Thoracic aorta (tissue), 2 donors: ENCODE results near the gene FASTKD1. TPM values are rescaled to one million over a fixed set of nuclear protein-coding genes. Genes with fewer than 3 reads are reported as not detected.
A peak's percentile ranks its signal among the peaks of the same experiment; 100 is the strongest.
"Not testable (repeated sequence)": the region's sequence is repeated elsewhere in the genome, so short reads cannot be mapped to it uniquely, and the experiment has no call there.

ENCODE experiments used
- ATAC-seq: fragments of 150-250 bp; one replicate; pipeline ENCODE4 v1.8.0; 2017; ENCODE audit warnings: low read depth; ENCODE audit not compliant: insufficient number of reproducible peaks, low FRiP score
- DNase-seq: peaks from one replicate; pipeline ENCODE4 v3.0.0-alpha.2; 2020; ENCODE audit warnings: low spot score
- H3K27ac ChIP-seq, 2 donors: fragments of 200-600 bp; sonication (generic); 1 replicate in 1 of 2; 2 replicates in 1 of 2; pipeline ENCODE4 v1.5.1; 2016; ENCODE audit warnings: mild to moderate bottlenecking in 2 of 2, moderate library complexity in 2 of 2
- H3K27me3 ChIP-seq: fragments of 200-600 bp; sonication (generic); replicated peaks from 2 replicates; pipeline ENCODE4 v1.6.0; 2016; ENCODE audit warnings: mild to moderate bottlenecking; ENCODE audit not compliant: insufficient read depth
- H3K36me3 ChIP-seq: fragments of 200-600 bp; sonication (generic); one replicate; pipeline ENCODE4 v1.5.1; 2016
- H3K4me1 ChIP-seq, 2 donors: fragments of 200-600 bp; sonication (generic); 1 replicate in 1 of 2; 2 replicates in 1 of 2; pipeline versions ENCODE4 v1.5.1 to v1.6.0; 2016; ENCODE audit warnings: low read depth in 2 of 2, mild to moderate bottlenecking in 1 of 2; ENCODE audit not compliant: control insufficient read depth in 1 of 2
- H3K4me3 ChIP-seq: fragments of 200-600 bp; sonication (generic); 2 replicates; pipeline ENCODE4 v1.5.1; 2016; ENCODE audit warnings: mild to moderate bottlenecking
- H3K9me3 ChIP-seq: fragments of 200-600 bp; sonication (generic); 2 replicates; pipeline ENCODE4 v1.5.1; 2016
- total RNA-seq, 2 donors: library from RNA; depleted of rRNA; stranded (reverse); fragments of >200 nt; gene quantifications; one replicate each; pipeline versions ENCODE4 v1.1.0 to v1.2.3, GENCODE V29; 2016
- TF ChIP-seq, protein P1 (sequence below): fragments of 200-600 bp; sonication (generic); IDR thresholded peaks from one replicate; pipeline ENCODE4 v1.5.1; 2019; ENCODE audit warnings: antibody characterized with exemption

FASTKD1 gene
- total RNA-seq, 2 donors from 2014 or later = 11.5 to 15.2 TPM

DNA sequence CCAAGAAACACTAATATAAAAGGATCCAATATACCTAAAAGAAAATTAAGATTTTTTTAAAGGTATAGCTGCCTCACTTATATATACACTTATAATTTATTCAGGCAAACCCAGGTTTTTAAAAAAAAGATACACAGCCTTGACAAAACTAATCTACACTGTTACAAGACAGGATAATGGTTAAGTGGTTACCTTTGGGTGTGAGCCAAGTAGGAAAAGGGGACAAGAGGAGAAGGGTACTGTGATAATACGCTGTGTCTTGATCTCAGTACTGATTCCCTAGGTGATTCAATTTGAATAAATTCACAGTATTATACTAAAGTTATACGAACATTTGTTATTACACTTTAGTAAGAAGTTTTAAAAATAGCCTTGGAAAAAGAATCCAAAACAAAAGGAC lies 33.5 kb downstream of the FASTKD1 start:
- TF ChIP-seq, protein P1, sequence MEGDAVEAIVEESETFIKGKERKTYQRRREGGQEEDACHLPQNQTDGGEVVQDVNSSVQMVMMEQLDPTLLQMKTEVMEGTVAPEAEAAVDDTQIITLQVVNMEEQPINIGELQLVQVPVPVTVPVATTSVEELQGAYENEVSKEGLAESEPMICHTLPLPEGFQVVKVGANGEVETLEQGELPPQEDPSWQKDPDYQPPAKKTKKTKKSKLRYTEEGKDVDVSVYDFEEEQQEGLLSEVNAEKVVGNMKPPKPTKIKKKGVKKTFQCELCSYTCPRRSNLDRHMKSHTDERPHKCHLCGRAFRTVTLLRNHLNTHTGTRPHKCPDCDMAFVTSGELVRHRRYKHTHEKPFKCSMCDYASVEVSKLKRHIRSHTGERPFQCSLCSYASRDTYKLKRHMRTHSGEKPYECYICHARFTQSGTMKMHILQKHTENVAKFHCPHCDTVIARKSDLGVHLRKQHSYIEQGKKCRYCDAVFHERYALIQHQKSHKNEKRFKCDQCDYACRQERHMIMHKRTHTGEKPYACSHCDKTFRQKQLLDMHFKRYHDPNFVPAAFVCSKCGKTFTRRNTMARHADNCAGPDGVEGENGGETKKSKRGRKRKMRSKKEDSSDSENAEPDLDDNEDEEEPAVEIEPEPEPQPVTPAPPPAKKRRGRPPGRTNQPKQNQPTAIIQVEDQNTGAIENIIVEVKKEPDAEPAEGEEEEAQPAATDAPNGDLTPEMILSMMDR = no peak
- H3K9me3 ChIP-seq = no peaks in the 10 kb centered on the region
- DNase-seq (no peak), ATAC-seq (no peak)
- H3K27ac ChIP-seq = no peak overlapping the region
- H3K36me3 ChIP-seq = peaks cover 8% of the 10 kb centered on the region
- no peak overlapping the region for H3K4me3 ChIP-seq
- H3K27me3 ChIP-seq = no peaks in the 10 kb centered on the region
- no peaks in the 10 kb centered on the region for H3K4me1 ChIP-seq

DNA sequence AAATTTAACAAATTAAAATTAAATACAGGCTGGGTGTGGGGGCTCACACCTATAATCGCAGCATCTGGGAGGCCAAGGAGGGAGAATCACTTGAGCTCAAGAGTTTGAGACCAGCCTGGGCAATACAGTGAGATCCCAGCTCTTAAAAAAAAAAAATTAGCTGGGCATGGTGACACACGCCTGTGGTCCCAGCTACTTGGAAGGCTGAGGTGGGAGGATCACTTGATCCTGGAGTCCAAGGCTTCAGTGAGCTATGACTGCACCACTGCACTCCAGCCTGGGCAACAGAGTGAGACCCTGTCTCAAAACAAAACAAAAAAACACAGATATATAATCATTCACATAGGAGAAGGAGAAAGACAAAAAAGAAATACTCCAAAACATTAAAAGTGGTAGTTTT lies 34.2 kb downstream of the FASTKD1 start:
- DNase-seq, H3K4me1 ChIP-seq, H3K36me3 ChIP-seq, H3K4me3 ChIP-seq, H3K27ac ChIP-seq, H3K9me3 ChIP-seq, H3K27me3 ChIP-seq, ATAC-seq: not testable (repeated sequence)

DNA sequence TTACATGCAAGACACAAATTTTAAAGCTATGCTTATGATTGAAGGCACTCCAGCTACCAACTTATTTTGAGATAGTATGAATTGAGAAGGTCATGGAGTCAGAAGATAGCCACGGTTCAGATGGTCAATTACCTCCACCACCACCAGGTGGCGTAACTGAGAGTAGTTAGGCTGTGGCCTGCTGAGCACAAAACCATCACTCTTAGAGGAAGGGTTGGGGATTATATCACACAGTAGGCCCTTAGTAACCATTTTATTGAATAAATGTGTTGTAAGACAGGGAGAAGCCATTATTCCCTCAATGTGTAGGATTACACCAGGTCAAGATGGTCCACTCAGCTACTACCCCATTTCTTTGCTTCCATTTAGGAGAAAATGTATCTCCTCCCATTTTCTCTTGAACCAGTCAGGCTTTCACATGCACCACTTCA lies 45.4 kb downstream of the FASTKD1 start:
- DNase-seq (no peak), ATAC-seq (no peak)
- Histone ChIP-seq H3K27ac (no peak overlapping the region), H3K4me3 (no peak overlapping the region), H3K27me3 (no peaks in the 10 kb centered on the region), H3K9me3 (no peaks in the 10 kb centered on the region), H3K36me3 (peaks cover 2% of the 10 kb centered on the region), H3K4me1 (no peaks in the 10 kb centered on the region)
- TF ChIP-seq, protein P1 = peak; percentile 76

DNA sequence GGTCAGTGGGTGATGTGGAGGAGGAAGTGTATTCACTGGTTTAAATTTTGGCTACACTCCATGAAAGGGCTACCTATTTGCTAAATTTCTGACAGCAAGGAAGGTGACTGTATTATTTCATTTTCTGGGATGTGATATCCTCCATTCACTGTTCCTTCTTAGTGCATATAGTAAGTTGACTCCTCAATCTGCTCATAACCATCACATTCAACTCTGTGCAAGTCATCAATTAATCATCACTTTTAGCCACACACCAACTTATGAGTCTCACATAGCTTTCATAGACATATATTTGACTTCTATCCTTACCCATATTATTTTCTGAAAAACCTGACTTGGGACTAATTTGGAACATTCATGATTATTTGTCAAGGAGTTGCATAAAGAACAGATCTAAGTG lies 47.2 kb downstream of the FASTKD1 start:
- no peaks in the 10 kb centered on the region for H3K9me3 ChIP-seq
- no peaks in the 10 kb centered on the region for H3K27me3 ChIP-seq
- no peak overlapping the region for H3K27ac ChIP-seq
- peaks cover 2% of the 10 kb centered on the region for H3K36me3 ChIP-seq
- no peak overlapping the region for H3K4me3 ChIP-seq
- TF ChIP-seq, protein P1 = no peak
- ATAC-seq (no peak), DNase-seq (no peak)
- H3K4me1 ChIP-seq = no peaks in the 10 kb centered on the region

DNA sequence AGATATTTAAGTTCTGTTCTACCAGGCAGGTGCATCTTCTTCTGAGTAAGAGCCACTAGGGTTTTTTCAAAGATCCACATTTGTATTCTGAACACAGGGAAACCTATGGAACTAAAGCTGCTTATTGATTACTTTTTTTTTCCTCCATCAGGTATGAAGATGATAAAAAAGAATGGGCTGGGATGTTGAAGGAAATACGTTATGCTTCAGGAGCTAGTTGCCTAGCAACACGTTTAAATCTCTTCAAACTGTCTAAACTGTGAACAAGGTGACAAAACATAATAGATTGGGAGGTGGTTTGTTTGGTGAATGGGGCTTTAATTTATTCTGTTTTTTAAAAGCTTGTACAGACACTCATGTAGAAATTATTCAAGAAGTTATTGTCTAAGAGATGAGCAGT lies 48.2 kb downstream of the FASTKD1 start:
- Histone ChIP-seq H3K27me3 (no peaks in the 10 kb centered on the region), H3K4me3 (no peak overlapping the region), H3K4me1 (no peaks in the 10 kb centered on the region), H3K27ac (no peak overlapping the region), H3K9me3 (no peaks in the 10 kb centered on the region), H3K36me3 (peaks cover 2% of the 10 kb centered on the region)
- ATAC-seq (no peak), DNase-seq (no peak)
- TF ChIP-seq, protein P1 = no peak

DNA sequence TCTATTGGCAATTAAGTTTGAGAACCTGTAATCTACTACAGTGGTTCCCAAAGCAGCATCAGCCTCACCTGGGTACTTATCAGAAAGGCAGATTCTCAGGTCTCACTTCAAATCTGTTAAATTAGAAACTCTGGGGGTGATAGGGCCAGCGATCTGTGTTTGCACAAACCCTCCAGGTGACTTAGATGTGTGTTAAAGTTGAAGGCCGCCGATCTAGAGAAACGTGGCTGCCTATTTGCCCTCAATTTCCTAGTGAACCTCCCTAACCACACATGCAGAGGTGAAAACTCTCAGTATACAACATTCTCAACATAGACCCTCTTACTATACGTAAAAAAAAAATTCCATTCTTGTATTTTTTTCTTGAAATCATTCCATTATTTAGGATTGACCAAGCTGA lies 50.0 kb downstream of the FASTKD1 start:
- ATAC-seq = no peak
- no peak overlapping the region for H3K27ac ChIP-seq
- H3K27me3 ChIP-seq = no peaks in the 10 kb centered on the region
- peaks cover 2% of the 10 kb centered on the region for H3K36me3 ChIP-seq
- DNase-seq = no peak
- no peaks in the 10 kb centered on the region for H3K9me3 ChIP-seq
- no peak overlapping the region for H3K4me3 ChIP-seq
- no peaks in the 10 kb centered on the region for H3K4me1 ChIP-seq
- TF ChIP-seq, protein P1 = no peak
